Cardiac muscle cell (in vitro differentiated cells and primary cell): ENCODE results near the gene KAZN. TPM values are rescaled to one million over a fixed set of nuclear protein-coding genes. Genes with fewer than 3 reads are reported as not detected.
A peak's percentile ranks its signal among the peaks of the same experiment; 100 is the strongest.

ENCODE experiments used
- DNase-seq, 2 donors: peaks; one replicate each; pipeline versions ENCODE4 v3.0.0 to v3.0.0-alpha.2; 2010 to 2017; ENCODE audit warnings: low read depth in 1 of 2, low spot score in 1 of 2
- H3K27ac ChIP-seq: fragments of 200-600 bp; sonication (generic); 2 replicates; pipeline ENCODE4 v1.5.1; 2016
- H3K27me3 ChIP-seq: fragments of 200-600 bp; sonication (generic); 2 replicates; pipeline ENCODE4 v1.6.0; 2016; ENCODE audit warnings: control low read depth
- H3K36me3 ChIP-seq: fragments of 200-600 bp; sonication (generic); 2 replicates; pipeline ENCODE4 v1.5.1; 2016; ENCODE audit warnings: control low read depth
- H3K4me1 ChIP-seq: fragments of 200-600 bp; sonication (generic); 2 replicates; pipeline ENCODE4 v1.8.1; 2017; ENCODE audit warnings: low read depth, mild to moderate bottlenecking, mixed run types
- H3K4me3 ChIP-seq: fragments of 200-600 bp; sonication (generic); 2 replicates; pipeline ENCODE4 v1.5.1; 2016; ENCODE audit warnings: mild to moderate bottlenecking
- H3K9me3 ChIP-seq: fragments of 200-600 bp; sonication (generic); 2 replicates; pipeline ENCODE4 v1.5.1; 2017; ENCODE audit warnings: low read depth, mild to moderate bottlenecking, control low read depth
- polyA plus RNA-seq: library from polyadenylated mRNA; unstranded; fragments of >200 nt; fragmentation: Nextera tagmentation; extraction: Ambion mirVana; gene quantifications from 2 replicates; pipeline ENCODE4 v1.2.1, GENCODE V29; 2016
- total RNA-seq: library from RNA; depleted of rRNA; stranded (reverse); fragments of >200 nt; gene quantifications from 2 replicates; pipeline ENCODE4 v1.2.3, GENCODE V29; 2016
- TF ChIP-seq, protein P1 (sequence below): IDR thresholded peaks from 2 replicates; pipeline ENCODE4 v1.5.1; 2012; ENCODE audit warnings: low read depth, mild to moderate bottlenecking, low read length

Gene KAZN
- 12.5 and 26.9 TPM in 2 replicates for total RNA-seq
- 17.5 and 21.5 TPM in 2 replicates for polyA plus RNA-seq

DNA sequence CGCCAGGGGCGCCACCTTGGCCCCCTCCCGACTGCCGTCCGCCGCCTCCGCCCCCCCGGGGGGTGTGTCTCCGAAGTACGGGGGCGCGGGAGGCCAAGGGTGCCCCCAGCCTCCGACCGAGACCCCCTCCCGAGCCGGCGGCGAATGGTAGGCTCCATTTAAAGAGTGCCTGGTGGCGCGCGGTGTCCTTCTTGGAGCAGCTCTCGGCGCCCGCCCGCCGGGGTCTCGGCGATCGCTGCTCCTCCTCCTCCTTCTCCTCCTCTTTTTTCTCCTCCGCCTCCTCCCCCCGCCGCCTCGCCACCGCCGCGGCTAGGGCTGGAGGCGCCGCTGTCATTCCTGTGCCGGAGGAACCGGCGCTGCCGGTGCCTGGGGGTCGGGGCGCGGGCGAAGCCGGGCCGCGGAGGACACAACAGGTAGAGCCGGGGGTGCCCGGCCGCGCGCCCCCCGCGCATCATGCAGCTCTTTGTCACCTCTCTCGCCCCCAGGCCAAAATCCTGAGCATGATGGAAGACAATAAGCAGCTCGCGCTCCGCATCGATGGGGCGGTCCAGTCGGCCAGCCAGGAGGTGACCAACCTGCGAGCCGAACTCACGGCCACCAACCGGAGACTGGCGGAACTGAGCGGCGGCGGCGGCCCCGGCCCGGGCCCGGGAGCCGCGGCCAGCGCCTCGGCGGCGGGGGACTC lies at the start of gene KAZN:
TSS of gene KAZN (plus strand) at position 188 of the 685 bp plus-strand sequence.
- Histone ChIP-seq H3K27me3 (no peaks in the 10 kb centered on the region), H3K4me1 (peaks cover 31% of the 10 kb centered on the region), H3K36me3 (no peaks in the 10 kb centered on the region), H3K4me3 (peak within 1 kb of the TSS; percentile 80), H3K27ac (peak within 1 kb of the TSS; percentile 99), H3K9me3 (no peaks in the 10 kb centered on the region)
- TF ChIP-seq, protein P1, sequence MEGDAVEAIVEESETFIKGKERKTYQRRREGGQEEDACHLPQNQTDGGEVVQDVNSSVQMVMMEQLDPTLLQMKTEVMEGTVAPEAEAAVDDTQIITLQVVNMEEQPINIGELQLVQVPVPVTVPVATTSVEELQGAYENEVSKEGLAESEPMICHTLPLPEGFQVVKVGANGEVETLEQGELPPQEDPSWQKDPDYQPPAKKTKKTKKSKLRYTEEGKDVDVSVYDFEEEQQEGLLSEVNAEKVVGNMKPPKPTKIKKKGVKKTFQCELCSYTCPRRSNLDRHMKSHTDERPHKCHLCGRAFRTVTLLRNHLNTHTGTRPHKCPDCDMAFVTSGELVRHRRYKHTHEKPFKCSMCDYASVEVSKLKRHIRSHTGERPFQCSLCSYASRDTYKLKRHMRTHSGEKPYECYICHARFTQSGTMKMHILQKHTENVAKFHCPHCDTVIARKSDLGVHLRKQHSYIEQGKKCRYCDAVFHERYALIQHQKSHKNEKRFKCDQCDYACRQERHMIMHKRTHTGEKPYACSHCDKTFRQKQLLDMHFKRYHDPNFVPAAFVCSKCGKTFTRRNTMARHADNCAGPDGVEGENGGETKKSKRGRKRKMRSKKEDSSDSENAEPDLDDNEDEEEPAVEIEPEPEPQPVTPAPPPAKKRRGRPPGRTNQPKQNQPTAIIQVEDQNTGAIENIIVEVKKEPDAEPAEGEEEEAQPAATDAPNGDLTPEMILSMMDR: no peak
- DNase-seq: peak in 1 of 2 donors; percentile 87

DNA sequence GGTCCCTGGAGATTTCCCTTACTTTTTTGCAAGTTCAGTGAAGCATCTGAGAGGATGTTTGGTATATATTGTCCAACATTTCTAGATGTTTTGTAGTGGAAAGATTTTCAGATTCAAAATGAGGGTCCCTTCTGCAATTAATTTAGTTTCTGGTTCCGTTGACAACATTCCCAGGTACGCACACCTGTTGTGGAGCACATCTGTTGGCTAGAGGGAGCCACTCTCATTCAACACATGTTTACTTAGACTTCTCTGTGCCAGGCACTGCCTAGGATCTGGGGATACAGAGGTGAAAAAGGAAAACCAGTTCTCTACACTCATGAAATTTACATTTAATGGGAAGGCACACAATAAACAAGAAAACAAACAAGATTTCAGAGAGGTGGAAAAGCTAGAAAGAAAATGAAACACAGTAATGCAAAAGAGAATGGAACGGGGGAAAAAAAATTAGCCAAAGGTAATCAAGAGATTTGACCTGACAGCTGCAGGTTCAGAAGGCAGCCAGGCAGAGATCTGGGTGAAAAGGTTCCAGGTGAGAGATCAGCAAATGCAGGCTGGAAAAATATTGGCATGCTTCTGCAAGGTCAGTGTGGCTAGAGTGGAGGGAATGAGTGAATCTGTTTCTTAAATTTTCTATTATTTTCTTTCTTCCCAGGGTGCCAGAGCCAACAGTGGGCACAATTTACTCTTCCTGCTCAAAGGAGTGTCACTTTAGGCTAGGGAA lies 48.4 kb upstream of the KAZN start:
- DNase-seq: no peak
- no peaks in the 10 kb centered on the region for H3K4me1 ChIP-seq
- TF ChIP-seq, protein P1: no peak
- H3K27ac ChIP-seq: no peak overlapping the region
- no peak overlapping the region for H3K4me3 ChIP-seq
- H3K36me3 ChIP-seq: no peaks in the 10 kb centered on the region
- H3K9me3 ChIP-seq: no peaks in the 10 kb centered on the region
- H3K27me3 ChIP-seq: no peaks in the 10 kb centered on the region

DNA sequence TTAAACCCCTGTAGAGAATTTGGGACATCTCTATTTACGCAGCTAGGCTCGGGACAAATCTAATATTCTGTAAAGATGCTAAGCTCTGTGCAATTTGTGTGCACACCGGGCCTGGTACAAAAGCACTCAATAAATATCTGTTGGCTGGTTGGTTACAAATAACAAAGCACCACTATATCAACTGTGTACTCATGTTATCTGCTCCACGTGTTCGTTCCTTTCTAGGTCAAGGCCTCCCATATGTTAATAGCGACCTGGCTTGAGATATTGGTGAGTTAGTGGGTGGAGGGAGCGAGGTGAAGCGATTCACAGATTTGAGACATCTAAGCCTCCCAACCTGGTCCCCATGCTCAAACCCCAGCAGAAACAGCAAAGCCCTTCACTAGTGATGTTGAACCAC lies 47.1 kb upstream of the KAZN start:
- Histone ChIP-seq H3K36me3 (no peaks in the 10 kb centered on the region), H3K27ac (no peak overlapping the region), H3K9me3 (no peaks in the 10 kb centered on the region), H3K4me3 (no peak overlapping the region), H3K27me3 (no peaks in the 10 kb centered on the region), H3K4me1 (no peaks in the 10 kb centered on the region)
- DNase-seq: no peak
- TF ChIP-seq, protein P1: no peak

DNA sequence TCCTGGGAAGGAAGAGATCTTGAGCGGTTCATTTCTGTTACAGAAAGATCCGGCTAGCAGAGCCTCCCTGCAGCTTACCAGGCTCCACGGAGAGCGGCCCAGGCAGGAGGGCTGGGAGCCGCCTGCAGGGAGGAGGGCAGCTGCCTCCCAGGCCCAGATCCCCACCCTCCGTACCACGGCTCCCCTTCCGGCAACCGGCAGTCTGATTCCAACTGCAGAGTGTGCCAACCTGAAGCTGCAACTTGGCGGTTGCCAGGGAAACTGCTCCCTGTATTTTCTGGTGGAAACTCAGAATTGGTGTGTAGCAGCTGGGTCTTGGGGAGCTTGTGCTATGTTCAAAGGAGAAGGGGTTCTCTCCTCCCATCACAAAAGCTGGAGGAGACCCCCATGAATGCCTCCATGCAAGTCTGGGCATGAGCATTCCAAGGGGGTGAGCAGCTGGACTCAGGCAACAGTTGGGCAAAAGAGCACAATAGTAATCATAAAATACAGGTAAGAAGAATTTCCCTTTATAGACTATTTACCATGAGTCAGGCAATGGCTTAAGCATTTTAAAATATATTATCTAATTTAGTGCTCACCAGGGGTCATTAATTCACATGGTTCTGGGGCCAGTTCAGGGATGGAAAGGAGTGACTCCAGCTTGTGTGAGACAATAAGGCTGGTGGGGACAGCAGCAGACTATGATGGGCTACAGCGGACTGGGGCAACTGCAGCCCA lies 46.1 kb upstream of the KAZN start:
- Histone ChIP-seq H3K27me3 (no peaks in the 10 kb centered on the region), H3K9me3 (no peaks in the 10 kb centered on the region), H3K4me1 (no peaks in the 10 kb centered on the region), H3K4me3 (no peak overlapping the region), H3K27ac (no peak overlapping the region), H3K36me3 (no peaks in the 10 kb centered on the region)
- TF ChIP-seq, protein P1: no peak
- no peak for DNase-seq

DNA sequence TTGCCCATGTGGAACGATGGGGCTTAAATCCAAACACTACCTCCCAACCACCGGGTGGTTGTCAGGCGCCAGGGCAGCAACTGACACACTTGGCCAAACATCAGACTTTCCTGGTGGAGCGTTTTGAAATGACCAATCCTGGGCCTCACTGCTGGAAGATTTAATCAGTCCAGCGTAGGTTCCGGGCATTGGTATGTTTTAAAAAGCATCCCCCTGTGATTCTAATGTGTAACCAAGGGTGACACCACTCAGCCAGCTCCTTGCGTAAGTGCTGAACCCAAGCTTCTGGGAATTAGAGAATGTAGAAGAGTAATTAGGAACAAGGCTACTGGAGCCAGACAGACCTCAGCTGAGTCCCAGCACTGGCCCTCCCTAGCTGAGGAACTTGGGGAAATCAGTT lies 44.8 kb upstream of the KAZN start:
- Histone ChIP-seq H3K4me1 (no peaks in the 10 kb centered on the region), H3K27me3 (no peaks in the 10 kb centered on the region), H3K4me3 (no peak overlapping the region), H3K9me3 (no peaks in the 10 kb centered on the region), H3K36me3 (no peaks in the 10 kb centered on the region), H3K27ac (no peak overlapping the region)
- TF ChIP-seq, protein P1: no peak
- DNase-seq: peak in 1 of 2 donors; percentile 62
